ENCODE results near the gene BLOC1S2. TPM values are rescaled to one million over a fixed set of nuclear protein-coding genes. Genes with fewer than 3 reads are reported as not detected.

Gene BLOC1S2
- total RNA-seq: 10 to 100 TPM; 15.3 to 39.0 (median 26.6) TPM

- 1% methylated on average over 56 of the region's 63 CpGs for WGBS, 2 donors
- TF ChIP-seq CTCF (IDR thresholded peaks at IDR 0.05) (peak in 2 of 5 experiments; percentile 32 to 51), EP300 (IDR thresholded peaks at IDR 0.05) (peak; percentile 67 to 94), POLR2A (IDR thresholded peaks at IDR 0.05) (peak; percentile 61 to 80)
Measured at GRCh38 chr10:100286051-100287033, at the start of gene BLOC1S2. Gene BLOC1S2, minus strand, starts transcription at chr10:100286680. Its CDS starts 21 bp downstream, at chr10:100286659.

GRCh38 chr10:100334762-100335161 is 48.3 kb upstream of the BLOC1S2 start:
- H3K36me3 ChIP-seq: no peaks in the 10 kb centered on the region
- H3K4me3 ChIP-seq: no peak overlapping the region
- no peaks in the 10 kb centered on the region for H3K9me3 ChIP-seq
- TF ChIP-seq EP300 (IDR thresholded peaks at IDR 0.05): no peak
- no peak for TF ChIP-seq CTCF (IDR thresholded peaks at IDR 0.05)
- TF ChIP-seq POLR2A (IDR thresholded peaks at IDR 0.05): no peak
- DNase-seq (ENCODE audit: low spot score in 2 of 2): no peak
- peaks cover 0 to 10% (median 2%) of the 10 kb centered on the region in 4 donors for H3K4me1 ChIP-seq
- no peak overlapping the region for H3K27ac ChIP-seq
- 83 to 88% methylated on average over 9 of the region's 9 CpGs for WGBS, 2 donors
- H3K27me3 ChIP-seq: peaks cover 0 to 33% of the 10 kb centered on the region in 2 donors

More at GRCh38 chr10:100286051-100287033, at the start of gene BLOC1S2:
- Histone ChIP-seq H3K9me3 (no peaks in the 10 kb centered on the region), H3K27me3 (no peaks in the 10 kb centered on the region), H3K4me1 (peaks cover 0 to 50% (median 19%) of the 10 kb centered on the region in 4 donors), H3K4me3 (peak within 1 kb of the TSS; percentile 85 to 95 (median 92)), H3K27ac (peak within 1 kb of the TSS; percentile 82 to 98 (median 94)), H3K36me3 (peaks cover 0 to 12% (median 0%) of the 10 kb centered on the region in 3 donors)
- peak; percentile 59 to 69 for DNase-seq (ENCODE audit: low spot score in 2 of 2)

- no peak for TF ChIP-seq EP300 (IDR thresholded peaks at IDR 0.05)
- no peak for DNase-seq (ENCODE audit: low spot score in 2 of 2)
- H3K4me1 ChIP-seq: peaks cover 0 to 4% (median 1%) of the 10 kb centered on the region in 4 donors
- no peak overlapping the region for H3K4me3 ChIP-seq
- no peaks in the 10 kb centered on the region for H3K9me3 ChIP-seq
- WGBS, 2 donors: 62 to 63% methylated on average over 2 of the region's 2 CpGs
- peaks cover 0 to 42% of the 10 kb centered on the region in 2 donors for H3K27me3 ChIP-seq
- no peaks in the 10 kb centered on the region for H3K36me3 ChIP-seq
- no peak overlapping the region for H3K27ac ChIP-seq
Measured at GRCh38 chr10:100333661-100334440, 47.4 kb upstream of the BLOC1S2 start.

GRCh38 chr10:100333106-100333505 is 46.6 kb upstream of the BLOC1S2 start:
- Histone ChIP-seq H3K9me3 (no peaks in the 10 kb centered on the region), H3K27ac (no peak overlapping the region), H3K4me3 (no peak overlapping the region), H3K4me1 (no peaks in the 10 kb centered on the region), H3K36me3 (no peaks in the 10 kb centered on the region), H3K27me3 (peaks cover 0 to 44% of the 10 kb centered on the region in 2 donors)
- no peak for DNase-seq (ENCODE audit: low spot score in 2 of 2)
- TF ChIP-seq EP300 (IDR thresholded peaks at IDR 0.05): no peak
- no peak for TF ChIP-seq POLR2A (IDR thresholded peaks at IDR 0.05)
- 47 to 58% methylated on average over 4 of the region's 4 CpGs for WGBS, 2 donors

GRCh38 chr10:100330079-100330478 is 43.6 kb upstream of the BLOC1S2 start, which contains the start of gene PKD2L1:
Gene PKD2L1, minus strand, starts transcription at chr10:100330228. Its CDS starts 125 bp downstream, at chr10:100330103.
- TF ChIP-seq EP300 (IDR thresholded peaks at IDR 0.05): no peak
- peaks cover 0 to 41% of the 10 kb centered on the region in 2 donors for H3K27me3 ChIP-seq

GRCh38 chr10:100328198-100328597 is 41.7 kb upstream of the BLOC1S2 start:
- 51 to 60% methylated on average over 5 of the region's 5 CpGs for WGBS, 2 donors
- Histone ChIP-seq H3K9me3 (no peaks in the 10 kb centered on the region), H3K36me3 (no peaks in the 10 kb centered on the region), H3K27ac (no peak overlapping the region), H3K4me3 (no peak overlapping the region), H3K4me1 (no peaks in the 10 kb centered on the region), H3K27me3 (peaks cover 0 to 38% of the 10 kb centered on the region in 2 donors)
- DNase-seq (ENCODE audit: low spot score in 2 of 2): no peak
- TF ChIP-seq POLR2A (IDR thresholded peaks at IDR 0.05): no peak
- TF ChIP-seq EP300 (IDR thresholded peaks at IDR 0.05): no peak
- no peak for TF ChIP-seq CTCF (IDR thresholded peaks at IDR 0.05)

More at GRCh38 chr10:100330079-100330478, 43.6 kb upstream of the BLOC1S2 start, which contains the start of gene PKD2L1:
- WGBS, 2 donors: 46 to 47% methylated on average over 5 of the region's 5 CpGs
- Histone ChIP-seq H3K27ac (no peak within 1 kb of the TSS), H3K9me3 (no peaks in the 10 kb centered on the region), H3K4me1 (no peaks in the 10 kb centered on the region), H3K4me3 (no peak within 1 kb of the TSS), H3K36me3 (no peaks in the 10 kb centered on the region)
- no peak for DNase-seq (ENCODE audit: low spot score in 2 of 2)

All from tibial nerve (tissue), 4 donors.